Body of pancreas (tissue), 4 donors: Measurements from ENCODE around the gene PDE8B. TPM values are rescaled to one million over a fixed set of nuclear protein-coding genes. Genes with fewer than 3 reads are reported as not detected.

Experiments used
- ATAC-seq: fragments of 150-250 bp; one replicate; pipeline ENCODE4 v1.9.1; 2016
- DNase-seq, 4 donors: peaks; one replicate each; pipeline ENCODE4 v3.0.0-alpha.2; 2019
- H3K27ac ChIP-seq, 4 donors: fragments of 200-600 bp; sonication (generic); 1 replicate in 3 of 4; 2 replicates in 1 of 4; pipeline versions ENCODE4 v1.5.1 to v1.6.1; 2016 to 2019; ENCODE audit warnings: mild to moderate bottlenecking in 1 of 4, mixed read lengths in 1 of 4, moderate library complexity in 1 of 4
- H3K27me3 ChIP-seq, 2 donors: fragments of 200-600 bp; sonication (generic); one replicate each; pipeline ENCODE4 v1.6.0; 2016; ENCODE audit warnings: mild to moderate bottlenecking in 1 of 2
- H3K36me3 ChIP-seq, 2 donors: fragments of 200-600 bp; sonication (generic); replicated peaks in 1 of 2; 2 replicates each; pipeline ENCODE4 v1.5.1; 2016; ENCODE audit warnings: low read depth in 2 of 2; ENCODE audit not compliant: insufficient read depth in 1 of 2
- H3K4me1 ChIP-seq: fragments of 200-600 bp; sonication (generic); one replicate; pipeline ENCODE4 v1.6.0; 2016
- H3K4me3 ChIP-seq, 2 donors: fragments of 200-600 bp; sonication (generic); 1 replicate in 1 of 2; 2 replicates in 1 of 2; pipeline ENCODE4 v1.5.1; 2016 to 2019
- H3K9me3 ChIP-seq, 3 donors: fragments of 200-600 bp; sonication (generic); 1 replicate in 2 of 3; 2 replicates in 1 of 3; pipeline ENCODE4 v1.5.1; 2016
- POLR2A ChIP-seq, 3 donors: fragments of 450-650 bp; IDR thresholded peaks; one replicate each; pipeline ENCODE4 v1.6.1; 2016; ENCODE audit warnings: antibody characterized with exemption in 3 of 3, mild to moderate bottlenecking in 2 of 3
- WGBS, 2 donors: methylation state at CpG; one replicate each; pipeline ENCODE4 v1.1.5; 2017; 5-methylcytosine and 5-hydroxymethylcytosine counted together
- intact Hi-C: fragments of 100-400 bp; cut with DNase I; formaldehyde crosslinking; loops from one replicate; pipeline ENCODE4 v1.15.1; 2023
- total RNA-seq, 2 donors: library from RNA; depleted of rRNA; stranded (reverse); fragments of >200 nt; gene quantifications; one replicate each; pipeline ENCODE4 v1.1.0, GENCODE V29; 2016
- TF ChIP-seq, protein P1 (sequence below), 7 experiments: fragments of 450-650 bp in 4 of 7; fragments of 200-600 bp in 3 of 7; sonication (generic) in 3 of 7; IDR thresholded peaks; one replicate each; pipeline ENCODE4 v1.5.1; 2016 to 2019; ENCODE audit warnings: antibody characterized with exemption in 7 of 7

The PDE8B gene
- total RNA-seq, 2 donors from 2014 or later: 8.3 to 15.8 TPM

DNA sequence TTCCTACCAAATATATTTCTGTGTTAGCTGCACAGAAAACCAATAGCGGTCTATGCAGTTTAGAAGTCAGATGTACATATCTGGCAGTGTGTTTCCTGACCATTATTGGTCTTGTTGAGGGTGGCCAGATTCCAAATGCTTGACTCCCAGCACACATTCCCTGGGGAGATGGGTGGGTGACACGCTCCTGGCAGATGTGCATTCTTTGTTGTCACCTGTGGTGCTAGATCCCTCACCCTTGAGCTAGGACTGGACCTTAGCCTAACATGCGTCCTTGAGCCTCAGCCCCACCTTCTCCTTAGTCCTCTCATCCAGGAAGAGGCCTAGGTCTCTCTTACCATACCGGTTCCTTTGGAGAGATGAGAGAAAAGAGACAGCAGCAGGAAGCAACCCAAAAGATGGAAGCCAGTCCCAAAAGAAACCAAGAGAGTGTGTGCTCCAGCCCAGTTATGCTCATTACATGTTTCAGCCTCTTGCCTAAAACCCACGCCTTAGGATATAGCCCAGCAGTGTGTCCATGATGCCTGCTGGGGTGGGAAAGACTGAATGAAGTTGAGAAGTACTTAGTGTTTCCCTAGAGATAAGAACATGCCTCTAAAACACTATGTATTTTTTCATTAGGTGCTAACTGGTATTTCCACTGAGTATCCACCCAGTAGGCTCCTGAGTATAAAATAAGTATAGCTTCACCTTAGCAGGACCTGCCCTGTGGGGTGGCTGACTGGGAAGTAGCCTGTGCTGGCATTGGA is 116.7 kb downstream of the PDE8B start:
- no peaks in the 10 kb centered on the region for H3K4me1 ChIP-seq
- H3K27me3 ChIP-seq: no peaks in the 10 kb centered on the region
- ATAC-seq (no peak), DNase-seq (no peak)
- H3K36me3 ChIP-seq: no peaks in the 10 kb centered on the region
- no peak overlapping the region for H3K27ac ChIP-seq
- H3K9me3 ChIP-seq: no peaks in the 10 kb centered on the region
- H3K4me3 ChIP-seq: no peak overlapping the region
- 74 to 96% methylated on average over 5 of the region's 5 CpGs for WGBS, 2 donors
- intact Hi-C loops: no loop called here
- no peak for TF ChIP-seq POLR2A (IDR thresholded peaks at IDR 0.05)
- TF ChIP-seq, protein P1, sequence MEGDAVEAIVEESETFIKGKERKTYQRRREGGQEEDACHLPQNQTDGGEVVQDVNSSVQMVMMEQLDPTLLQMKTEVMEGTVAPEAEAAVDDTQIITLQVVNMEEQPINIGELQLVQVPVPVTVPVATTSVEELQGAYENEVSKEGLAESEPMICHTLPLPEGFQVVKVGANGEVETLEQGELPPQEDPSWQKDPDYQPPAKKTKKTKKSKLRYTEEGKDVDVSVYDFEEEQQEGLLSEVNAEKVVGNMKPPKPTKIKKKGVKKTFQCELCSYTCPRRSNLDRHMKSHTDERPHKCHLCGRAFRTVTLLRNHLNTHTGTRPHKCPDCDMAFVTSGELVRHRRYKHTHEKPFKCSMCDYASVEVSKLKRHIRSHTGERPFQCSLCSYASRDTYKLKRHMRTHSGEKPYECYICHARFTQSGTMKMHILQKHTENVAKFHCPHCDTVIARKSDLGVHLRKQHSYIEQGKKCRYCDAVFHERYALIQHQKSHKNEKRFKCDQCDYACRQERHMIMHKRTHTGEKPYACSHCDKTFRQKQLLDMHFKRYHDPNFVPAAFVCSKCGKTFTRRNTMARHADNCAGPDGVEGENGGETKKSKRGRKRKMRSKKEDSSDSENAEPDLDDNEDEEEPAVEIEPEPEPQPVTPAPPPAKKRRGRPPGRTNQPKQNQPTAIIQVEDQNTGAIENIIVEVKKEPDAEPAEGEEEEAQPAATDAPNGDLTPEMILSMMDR (IDR thresholded peaks at IDR 0.05): no peak

DNA sequence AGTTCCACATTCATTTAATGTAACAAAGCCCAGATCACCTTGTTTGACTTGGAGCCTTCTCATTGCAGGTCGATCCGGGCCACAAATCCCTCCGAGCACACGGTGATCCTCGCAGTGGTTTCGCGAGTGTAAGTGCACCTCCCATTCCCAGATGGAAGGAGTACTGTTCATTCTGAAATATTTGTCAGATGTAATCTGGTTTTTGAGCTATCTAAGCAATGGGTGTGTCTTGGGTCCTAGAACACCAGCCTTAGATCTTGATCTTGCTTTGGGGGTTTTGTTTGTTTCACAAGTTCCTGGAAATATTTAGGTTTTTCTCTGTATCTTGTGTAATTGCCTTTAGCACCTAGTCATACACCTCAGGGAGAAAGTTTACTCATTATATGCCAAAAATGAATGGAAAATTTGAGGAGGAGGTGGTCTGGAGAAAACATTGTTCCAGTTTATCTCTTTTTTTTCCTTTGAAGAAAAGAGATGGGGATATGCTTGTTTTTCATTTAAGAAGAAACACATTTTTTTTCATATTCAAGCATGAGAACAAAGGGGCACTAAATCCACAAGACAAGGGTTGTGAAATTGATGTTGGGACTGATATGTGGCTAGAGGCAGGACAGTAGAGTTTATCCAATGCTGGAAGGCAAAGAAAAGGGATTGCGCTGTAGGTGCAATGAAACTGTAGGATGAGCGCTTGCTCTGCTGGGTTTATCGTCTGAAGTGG is 118.6 kb downstream of the PDE8B start:
- intact Hi-C loops: no loop called here
- TF ChIP-seq POLR2A (IDR thresholded peaks at IDR 0.05): no peak
- TF ChIP-seq, protein P1 (IDR thresholded peaks at IDR 0.05): no peak
- Histone ChIP-seq H3K27me3 (no peaks in the 10 kb centered on the region), H3K9me3 (no peaks in the 10 kb centered on the region), H3K4me3 (no peak overlapping the region), H3K27ac (no peak overlapping the region), H3K4me1 (no peaks in the 10 kb centered on the region), H3K36me3 (no peaks in the 10 kb centered on the region)
- WGBS, 2 donors: 89% methylated on average over 10 of the region's 10 CpGs
- ATAC-seq (no peak), DNase-seq (no peak)

DNA sequence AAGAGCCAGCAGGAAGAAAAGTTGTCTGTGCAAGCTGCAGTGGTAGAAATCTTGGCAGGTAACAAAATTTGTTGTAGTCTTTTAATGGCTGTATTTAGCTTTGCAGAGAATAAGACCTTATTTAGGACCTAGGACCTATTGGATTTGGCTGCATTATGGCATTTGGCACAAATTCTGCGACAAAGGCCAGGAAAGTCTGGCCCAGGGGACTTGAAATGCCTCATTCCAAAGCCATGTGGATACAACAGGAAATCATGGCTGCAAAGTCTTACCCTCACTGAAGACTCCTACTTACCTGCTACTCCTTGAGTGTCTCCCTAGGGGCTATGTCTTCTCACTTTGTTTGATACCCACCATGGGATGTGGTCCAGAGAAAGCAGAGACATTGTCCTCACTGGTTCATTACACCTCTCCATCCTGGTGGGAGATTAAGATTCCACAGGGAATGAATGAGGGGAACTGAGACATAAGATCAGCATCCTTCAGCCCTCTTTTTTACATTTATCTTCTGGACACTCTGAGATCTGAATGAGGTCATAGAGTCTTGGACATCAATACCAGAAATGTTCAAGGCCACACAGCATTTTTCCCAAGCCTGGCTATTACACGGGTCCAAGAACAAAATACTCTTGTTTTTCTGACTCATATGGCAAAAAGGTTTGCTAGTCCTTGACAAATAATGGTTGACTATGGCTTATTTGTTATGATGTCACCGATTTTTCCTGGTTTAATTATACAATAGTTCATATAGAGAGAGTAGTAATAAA is 119.4 kb downstream of the PDE8B start:
- no peaks in the 10 kb centered on the region for H3K9me3 ChIP-seq
- H3K27ac ChIP-seq: no peak overlapping the region
- no peak for TF ChIP-seq POLR2A (IDR thresholded peaks at IDR 0.05)
- TF ChIP-seq, protein P1 (IDR thresholded peaks at IDR 0.05): no peak
- H3K36me3 ChIP-seq: no peaks in the 10 kb centered on the region
- intact Hi-C loops: no loop called here
- H3K4me1 ChIP-seq: no peaks in the 10 kb centered on the region
- DNase-seq (no peak), ATAC-seq (no peak)
- WGBS, 2 donors: 49 to 57% methylated on average over 3 of the region's 3 CpGs
- H3K27me3 ChIP-seq: no peaks in the 10 kb centered on the region
- H3K4me3 ChIP-seq: no peak overlapping the region

DNA sequence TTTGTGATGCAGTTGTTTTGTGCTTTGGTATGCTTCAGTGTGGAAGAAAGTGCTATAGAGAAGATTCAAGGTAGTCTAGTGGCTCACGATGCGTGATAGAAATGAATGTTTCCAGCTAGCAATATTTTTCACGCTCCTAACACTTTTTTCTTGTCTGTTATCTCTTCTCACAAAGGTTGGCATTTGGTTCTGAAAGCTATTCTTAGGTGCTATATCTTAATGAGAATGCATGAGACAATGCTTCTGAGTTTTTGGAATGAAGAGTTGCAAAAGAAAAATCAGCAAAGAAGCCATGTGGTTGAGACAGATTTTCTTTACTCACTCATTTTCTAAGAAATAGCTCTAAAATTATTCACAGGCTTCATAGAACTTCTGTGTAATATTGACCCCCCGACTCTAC is 122.6 kb downstream of the PDE8B start:
- intact Hi-C loops: no loop called here
- TF ChIP-seq POLR2A (IDR thresholded peaks at IDR 0.05): no peak
- TF ChIP-seq, protein P1 (IDR thresholded peaks at IDR 0.05): no peak
- Histone ChIP-seq H3K4me1 (no peaks in the 10 kb centered on the region), H3K4me3 (no peak overlapping the region), H3K27ac (no peak overlapping the region), H3K36me3 (no peaks in the 10 kb centered on the region), H3K27me3 (no peaks in the 10 kb centered on the region), H3K9me3 (no peaks in the 10 kb centered on the region)
- WGBS, 2 donors: 85 to 86% methylated on average over 4 of the region's 4 CpGs
- ATAC-seq (no peak), DNase-seq (no peak)
